Uterus (tissue), 2 donors: ENCODE data around the gene PURB.

Source experiments
- POLR2A ChIP-seq, 2 donors: fragments of 450-650 bp; IDR thresholded peaks; one replicate each; pipeline ENCODE4 v1.6.1; 2016; ENCODE audit warnings: antibody characterized with exemption in 2 of 2, mild to moderate bottlenecking in 1 of 2, moderate library complexity in 1 of 2
- TF ChIP-seq, protein P1 (sequence below), 4 experiments: fragments of 200-600 bp in 2 of 4; fragments of 450-650 bp in 2 of 4; sonication (generic) in 2 of 4; IDR thresholded peaks; one replicate each; pipeline ENCODE4 v1.5.1; 2016 to 2019; ENCODE audit warnings: antibody characterized with exemption in 4 of 4, mild to moderate bottlenecking in 2 of 4, moderate library complexity in 1 of 4

GRCh38 chr7:44858161-44858560 is 27.2 kb downstream of the PURB start:
- TF ChIP-seq, protein P1, sequence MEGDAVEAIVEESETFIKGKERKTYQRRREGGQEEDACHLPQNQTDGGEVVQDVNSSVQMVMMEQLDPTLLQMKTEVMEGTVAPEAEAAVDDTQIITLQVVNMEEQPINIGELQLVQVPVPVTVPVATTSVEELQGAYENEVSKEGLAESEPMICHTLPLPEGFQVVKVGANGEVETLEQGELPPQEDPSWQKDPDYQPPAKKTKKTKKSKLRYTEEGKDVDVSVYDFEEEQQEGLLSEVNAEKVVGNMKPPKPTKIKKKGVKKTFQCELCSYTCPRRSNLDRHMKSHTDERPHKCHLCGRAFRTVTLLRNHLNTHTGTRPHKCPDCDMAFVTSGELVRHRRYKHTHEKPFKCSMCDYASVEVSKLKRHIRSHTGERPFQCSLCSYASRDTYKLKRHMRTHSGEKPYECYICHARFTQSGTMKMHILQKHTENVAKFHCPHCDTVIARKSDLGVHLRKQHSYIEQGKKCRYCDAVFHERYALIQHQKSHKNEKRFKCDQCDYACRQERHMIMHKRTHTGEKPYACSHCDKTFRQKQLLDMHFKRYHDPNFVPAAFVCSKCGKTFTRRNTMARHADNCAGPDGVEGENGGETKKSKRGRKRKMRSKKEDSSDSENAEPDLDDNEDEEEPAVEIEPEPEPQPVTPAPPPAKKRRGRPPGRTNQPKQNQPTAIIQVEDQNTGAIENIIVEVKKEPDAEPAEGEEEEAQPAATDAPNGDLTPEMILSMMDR (IDR thresholded peaks at IDR 0.05): no peak
- TF ChIP-seq POLR2A (IDR thresholded peaks at IDR 0.05): no peak
